ENCODE data around the gene PFN1. TPM values are rescaled to one million over a fixed set of nuclear protein-coding genes. Genes with fewer than 3 reads are reported as not detected.

Gene PFN1
- total and polyA plus RNA-seq, 9 of the 15 experiments (the other 6 are each of a cell fraction or from before 2014, with no cell fraction given), result 60.5 to 1,479 (median 456) TPM

GRCh38 chr17:4966844-4967538, 18.7 kb upstream of the PFN1 start (continued):
- TF ChIP-seq ZBTB40 (IDR thresholded peaks at IDR 0.05) (peak; percentile 51; the same call in 1 of the 2 replicates), ZBTB40 (CRISPR knock-in tag; IDR thresholded peaks at IDR 0.05) (no peak), HMG20B (CRISPR knock-in tag; IDR thresholded peaks at IDR 0.05) (no peak), ZNF121 (CRISPR knock-in tag; conservative IDR thresholded peaks at IDR 0.05) (no peak), SIN3B (IDR thresholded peaks at IDR 0.05; ENCODE audit: low read depth) (no peak), EP400 (IDR thresholded peaks at IDR 0.05) (no peak), HSF4 (CRISPR knock-in tag; IDR thresholded peaks at IDR 0.05; ENCODE audit: borderline replicate concordance) (no peak), U2AF2 (optimal IDR thresholded peaks at IDR 0.05; ENCODE audit: low read depth, low read length) (no peak), FOXA3 (CRISPR knock-in tag; conservative IDR thresholded peaks at IDR 0.05 in 1 of 2, IDR thresholded peaks at IDR 0.05 in 1 of 2) (no peak), MCM3 (IDR thresholded peaks at IDR 0.05) (no peak), ZNF696 (CRISPR knock-in tag; conservative IDR thresholded peaks at IDR 0.05) (no peak), HNRNPL (IDR thresholded peaks at IDR 0.05; ENCODE audit: low read depth, low read length) (no peak), MXI1 (IDR thresholded peaks at IDR 0.05; ENCODE audit: low read depth, low read length) (no peak)
- TF ChIP-seq, protein P1, sequence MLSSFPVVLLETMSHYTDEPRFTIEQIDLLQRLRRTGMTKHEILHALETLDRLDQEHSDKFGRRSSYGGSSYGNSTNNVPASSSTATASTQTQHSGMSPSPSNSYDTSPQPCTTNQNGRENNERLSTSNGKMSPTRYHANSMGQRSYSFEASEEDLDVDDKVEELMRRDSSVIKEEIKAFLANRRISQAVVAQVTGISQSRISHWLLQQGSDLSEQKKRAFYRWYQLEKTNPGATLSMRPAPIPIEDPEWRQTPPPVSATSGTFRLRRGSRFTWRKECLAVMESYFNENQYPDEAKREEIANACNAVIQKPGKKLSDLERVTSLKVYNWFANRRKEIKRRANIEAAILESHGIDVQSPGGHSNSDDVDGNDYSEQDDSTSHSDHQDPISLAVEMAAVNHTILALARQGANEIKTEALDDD (IDR thresholded peaks at IDR 0.05), result no peak
- TF ChIP-seq, protein P2, sequence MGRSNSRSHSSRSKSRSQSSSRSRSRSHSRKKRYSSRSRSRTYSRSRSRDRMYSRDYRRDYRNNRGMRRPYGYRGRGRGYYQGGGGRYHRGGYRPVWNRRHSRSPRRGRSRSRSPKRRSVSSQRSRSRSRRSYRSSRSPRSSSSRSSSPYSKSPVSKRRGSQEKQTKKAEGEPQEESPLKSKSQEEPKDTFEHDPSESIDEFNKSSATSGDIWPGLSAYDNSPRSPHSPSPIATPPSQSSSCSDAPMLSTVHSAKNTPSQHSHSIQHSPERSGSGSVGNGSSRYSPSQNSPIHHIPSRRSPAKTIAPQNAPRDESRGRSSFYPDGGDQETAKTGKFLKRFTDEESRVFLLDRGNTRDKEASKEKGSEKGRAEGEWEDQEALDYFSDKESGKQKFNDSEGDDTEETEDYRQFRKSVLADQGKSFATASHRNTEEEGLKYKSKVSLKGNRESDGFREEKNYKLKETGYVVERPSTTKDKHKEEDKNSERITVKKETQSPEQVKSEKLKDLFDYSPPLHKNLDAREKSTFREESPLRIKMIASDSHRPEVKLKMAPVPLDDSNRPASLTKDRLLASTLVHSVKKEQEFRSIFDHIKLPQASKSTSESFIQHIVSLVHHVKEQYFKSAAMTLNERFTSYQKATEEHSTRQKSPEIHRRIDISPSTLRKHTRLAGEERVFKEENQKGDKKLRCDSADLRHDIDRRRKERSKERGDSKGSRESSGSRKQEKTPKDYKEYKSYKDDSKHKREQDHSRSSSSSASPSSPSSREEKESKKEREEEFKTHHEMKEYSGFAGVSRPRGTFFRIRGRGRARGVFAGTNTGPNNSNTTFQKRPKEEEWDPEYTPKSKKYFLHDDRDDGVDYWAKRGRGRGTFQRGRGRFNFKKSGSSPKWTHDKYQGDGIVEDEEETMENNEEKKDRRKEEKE (IDR thresholded peaks at IDR 0.05; ENCODE audit: borderline replicate concordance in 1 of 2, control insufficient read depth in 1 of 2, low read depth in 2 of 2, low read length in 1 of 2), result no peak
